ENCODE results near the gene SLC22A5.
"Not testable (repeated sequence)": the region's sequence is repeated elsewhere in the genome, so short reads cannot be mapped to it uniquely, and the experiment has no call there.

SLC22A5 gene

DNA sequence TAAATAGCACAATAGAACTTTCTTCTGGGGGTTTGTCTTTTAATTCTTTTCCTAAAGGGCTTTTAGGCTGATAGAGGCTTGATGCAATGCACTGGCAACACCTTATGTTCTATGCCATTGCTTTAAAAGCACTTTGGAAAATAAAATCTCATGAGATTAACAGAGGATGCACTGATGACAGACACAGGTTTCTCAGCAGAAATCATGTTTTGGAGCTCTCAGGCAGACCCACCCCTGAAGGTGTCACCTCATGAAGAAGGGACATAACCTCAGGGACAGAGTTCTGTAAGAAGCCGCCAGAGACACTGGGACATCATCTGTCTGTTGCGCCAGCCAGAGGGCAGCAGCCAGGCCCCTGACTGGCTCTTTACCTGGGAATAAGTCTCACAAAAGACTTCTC is 27.7 kb downstream of the SLC22A5 start:
- Histone ChIP-seq H3K9me3 (ENCODE audit: control insufficient read depth, insufficient read depth, low read length) (no peaks in the 10 kb centered on the region), H3K4me3 (ENCODE audit: low read length) (no peak overlapping the region), H3K4me1 (ENCODE audit: control insufficient read depth, low read length) (peaks cover 13% of the 10 kb centered on the region), H3K27ac (ENCODE audit: low read depth, low read length) (no peak overlapping the region), H3K9me2 (replicated peaks; ENCODE audit: control insufficient read depth, low read length) (no peaks in the 10 kb centered on the region), H3F3A (ENCODE audit: control insufficient read depth, insufficient read depth) (no peaks in the 10 kb centered on the region), H3K4me2 (ENCODE audit: low read length) (no peak overlapping the region), H4K20me1 (ENCODE audit: control insufficient read depth, insufficient read depth, low read depth, low read length) (no peaks in the 10 kb centered on the region), H3K79me2 (ENCODE audit: control insufficient read depth, low read length) (no peaks in the 10 kb centered on the region), H3K36me3 (ENCODE audit: control insufficient read depth, low read length) (no peaks in the 10 kb centered on the region), H3K27me3 (ENCODE audit: control insufficient read depth, low read length) (peaks cover 3% of the 10 kb centered on the region; the same call in 1 of the 2 replicates)
- TF ChIP-seq EZH2phosphoT487 (IDR thresholded peaks at IDR 0.05; ENCODE audit: borderline replicate concordance, low read length), result no peak
- TF ChIP-seq, protein P1, sequence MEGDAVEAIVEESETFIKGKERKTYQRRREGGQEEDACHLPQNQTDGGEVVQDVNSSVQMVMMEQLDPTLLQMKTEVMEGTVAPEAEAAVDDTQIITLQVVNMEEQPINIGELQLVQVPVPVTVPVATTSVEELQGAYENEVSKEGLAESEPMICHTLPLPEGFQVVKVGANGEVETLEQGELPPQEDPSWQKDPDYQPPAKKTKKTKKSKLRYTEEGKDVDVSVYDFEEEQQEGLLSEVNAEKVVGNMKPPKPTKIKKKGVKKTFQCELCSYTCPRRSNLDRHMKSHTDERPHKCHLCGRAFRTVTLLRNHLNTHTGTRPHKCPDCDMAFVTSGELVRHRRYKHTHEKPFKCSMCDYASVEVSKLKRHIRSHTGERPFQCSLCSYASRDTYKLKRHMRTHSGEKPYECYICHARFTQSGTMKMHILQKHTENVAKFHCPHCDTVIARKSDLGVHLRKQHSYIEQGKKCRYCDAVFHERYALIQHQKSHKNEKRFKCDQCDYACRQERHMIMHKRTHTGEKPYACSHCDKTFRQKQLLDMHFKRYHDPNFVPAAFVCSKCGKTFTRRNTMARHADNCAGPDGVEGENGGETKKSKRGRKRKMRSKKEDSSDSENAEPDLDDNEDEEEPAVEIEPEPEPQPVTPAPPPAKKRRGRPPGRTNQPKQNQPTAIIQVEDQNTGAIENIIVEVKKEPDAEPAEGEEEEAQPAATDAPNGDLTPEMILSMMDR (IDR thresholded peaks at IDR 0.05; ENCODE audit: low read depth, low read length, poor library complexity, severe bottlenecking), result no peak

DNA sequence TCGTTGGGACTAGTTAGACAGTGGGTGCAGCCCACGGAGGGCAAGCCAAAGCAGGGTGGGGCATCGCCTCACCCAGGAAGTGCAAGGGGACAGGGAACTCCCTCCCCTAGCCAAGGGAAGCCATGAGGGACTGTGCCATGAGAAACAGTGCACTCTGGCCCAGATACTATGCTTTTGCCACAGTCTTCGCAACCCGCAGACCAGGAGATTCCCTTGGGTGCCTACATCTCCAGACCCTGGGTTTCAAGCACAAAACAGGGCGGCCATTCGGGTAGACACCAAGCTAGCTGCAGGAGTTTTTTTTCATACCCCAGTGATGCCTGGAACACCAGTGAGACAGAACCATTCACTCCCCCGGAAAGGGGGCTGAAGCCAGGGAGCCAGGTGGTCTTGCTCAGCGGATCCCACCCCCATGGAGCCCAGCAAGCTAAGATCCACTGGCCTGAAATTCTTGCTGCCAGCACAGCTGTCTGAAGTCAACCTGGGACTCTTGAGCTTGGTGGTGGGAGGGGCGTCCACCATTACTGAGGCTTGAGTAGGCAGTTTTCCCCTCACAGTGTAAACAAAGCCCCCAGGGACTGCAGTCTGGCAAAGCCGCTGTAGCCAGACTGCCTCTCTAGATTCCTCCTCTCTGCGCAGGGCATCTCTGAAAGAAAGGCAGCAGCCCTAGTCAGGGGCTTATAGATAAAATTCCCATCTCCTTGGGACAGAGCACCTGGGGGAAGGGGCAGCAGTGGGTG is 28.6 kb downstream of the SLC22A5 start:
- not testable (repeated sequence) for H3K4me3 ChIP-seq (ENCODE audit: low read length); H4K20me1 ChIP-seq (ENCODE audit: control insufficient read depth, insufficient read depth, low read depth, low read length); H3K9me3 ChIP-seq (ENCODE audit: control insufficient read depth, insufficient read depth, low read length); H3K27me3 ChIP-seq (ENCODE audit: control insufficient read depth, low read length); H3K9me2 ChIP-seq (replicated peaks; ENCODE audit: control insufficient read depth, low read length); H3F3A ChIP-seq (ENCODE audit: control insufficient read depth, insufficient read depth); H3K79me2 ChIP-seq (ENCODE audit: control insufficient read depth, low read length); H3K36me3 ChIP-seq (ENCODE audit: control insufficient read depth, low read length); H3K27ac ChIP-seq (ENCODE audit: low read depth, low read length); H3K4me2 ChIP-seq (ENCODE audit: low read length)
- peaks cover 13% of the 10 kb centered on the region for H3K4me1 ChIP-seq (ENCODE audit: control insufficient read depth, low read length)

DNA sequence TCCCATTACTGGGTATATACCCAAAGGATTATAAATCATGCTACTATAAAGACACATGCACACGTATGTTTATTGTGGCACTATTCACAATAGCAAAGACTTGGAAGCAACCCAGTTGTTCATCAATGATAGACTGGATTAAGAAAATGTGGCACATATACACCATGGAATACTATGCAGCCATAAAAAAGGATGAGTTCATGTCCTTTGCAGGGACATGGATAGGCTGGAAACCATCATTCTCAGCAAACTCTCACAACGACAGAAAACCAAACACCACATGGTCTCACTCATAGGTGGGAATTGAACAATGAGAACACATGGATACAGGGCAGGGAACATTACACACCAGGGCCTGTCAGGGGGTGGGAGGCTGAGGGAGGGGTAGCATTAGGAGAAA is 34.5 kb downstream of the SLC22A5 start:
- H3K4me1 ChIP-seq (ENCODE audit: control insufficient read depth, low read length), result not testable (repeated sequence)

DNA sequence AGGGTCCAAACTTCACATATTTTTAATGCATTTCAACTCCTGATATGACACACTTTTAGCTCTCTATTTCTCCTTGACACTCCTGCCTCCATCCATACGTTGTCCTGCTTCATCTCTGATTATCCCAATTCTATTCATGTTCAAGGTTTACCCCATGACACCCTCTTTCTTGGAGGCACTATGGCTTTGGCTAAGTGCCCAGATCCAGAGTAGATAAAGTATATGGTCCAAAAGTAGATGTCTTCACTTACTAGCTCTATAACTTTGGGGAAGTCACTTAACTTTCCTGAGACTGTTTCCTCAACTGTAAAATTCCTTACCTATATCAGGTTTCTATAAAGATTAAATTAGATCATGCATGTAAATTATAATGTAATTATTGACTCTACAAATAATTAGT is 36.1 kb downstream of the SLC22A5 start:
- no peaks in the 10 kb centered on the region for H3K36me3 ChIP-seq (ENCODE audit: control insufficient read depth, low read length)
- no peak overlapping the region for H3K4me2 ChIP-seq (ENCODE audit: low read length)
- no peaks in the 10 kb centered on the region for H3K9me2 ChIP-seq (replicated peaks; ENCODE audit: control insufficient read depth, low read length)
- no peak overlapping the region for H3K27ac ChIP-seq (ENCODE audit: low read depth, low read length)
- H3K27me3 ChIP-seq (ENCODE audit: control insufficient read depth, low read length), result peaks cover 16% of the 10 kb centered on the region
- H3K4me1 ChIP-seq (ENCODE audit: control insufficient read depth, low read length), result peaks cover 7% of the 10 kb centered on the region
- TF ChIP-seq, protein P1 (IDR thresholded peaks at IDR 0.05; ENCODE audit: low read depth, low read length, poor library complexity, severe bottlenecking), result no peak
- TF ChIP-seq EZH2phosphoT487 (IDR thresholded peaks at IDR 0.05; ENCODE audit: borderline replicate concordance, low read length), result no peak
- H3K9me3 ChIP-seq (ENCODE audit: control insufficient read depth, insufficient read depth, low read length), result no peaks in the 10 kb centered on the region
- H3K79me2 ChIP-seq (ENCODE audit: control insufficient read depth, low read length), result no peaks in the 10 kb centered on the region
- H3F3A ChIP-seq (ENCODE audit: control insufficient read depth, insufficient read depth), result peaks cover 4% of the 10 kb centered on the region; the same call in 1 of the 2 replicates
- H4K20me1 ChIP-seq (ENCODE audit: control insufficient read depth, insufficient read depth, low read depth, low read length), result no peaks in the 10 kb centered on the region
- no peak overlapping the region for H3K4me3 ChIP-seq (ENCODE audit: low read length)

More for the DNA sequence above, 34.5 kb downstream of the SLC22A5 start:
- H3K9me3 ChIP-seq (ENCODE audit: control insufficient read depth, insufficient read depth, low read length); H3K79me2 ChIP-seq (ENCODE audit: control insufficient read depth, low read length); H3K4me3 ChIP-seq (ENCODE audit: low read length); H3K4me2 ChIP-seq (ENCODE audit: low read length); H3F3A ChIP-seq (ENCODE audit: control insufficient read depth, insufficient read depth); H4K20me1 ChIP-seq (ENCODE audit: control insufficient read depth, insufficient read depth, low read depth, low read length); H3K36me3 ChIP-seq (ENCODE audit: control insufficient read depth, low read length); H3K9me2 ChIP-seq (replicated peaks; ENCODE audit: control insufficient read depth, low read length); H3K27ac ChIP-seq (ENCODE audit: low read depth, low read length): not testable (repeated sequence)
- H3K27me3 ChIP-seq (ENCODE audit: control insufficient read depth, low read length), result peaks cover 15% of the 10 kb centered on the region
